Thyroid gland (tissue), 4 donors: Measurements from ENCODE around the gene RFX1. TPM values are rescaled to one million over a fixed set of nuclear protein-coding genes. Genes with fewer than 3 reads are reported as not detected.

ENCODE experiments used
- DNase-seq, 2 donors: peaks; one replicate each; pipeline ENCODE4 v3.0.0-alpha.2; 2019
- H3K27ac ChIP-seq, 3 donors: fragments of 200-600 bp; sonication (generic); 1 replicate in 2 of 3; 2 replicates in 1 of 3; pipeline ENCODE4 v1.5.1; 2016 to 2019; ENCODE audit warnings: mild to moderate bottlenecking in 1 of 3, moderate library complexity in 1 of 3
- H3K27me3 ChIP-seq: fragments of 200-600 bp; sonication (generic); one replicate; pipeline ENCODE4 v1.5.1; 2019
- H3K36me3 ChIP-seq, 2 donors: fragments of 200-600 bp; sonication (generic); one replicate each; pipeline ENCODE4 v1.5.1; 2016 to 2019
- H3K4me1 ChIP-seq, 2 donors: fragments of 200-600 bp; sonication (generic); one replicate each; pipeline ENCODE4 v1.5.1; 2017 to 2019
- H3K4me3 ChIP-seq, 3 donors: fragments of 200-600 bp; sonication (generic); replicated peaks in 1 of 3; 1 replicate in 2 of 3; 2 replicates in 1 of 3; pipeline ENCODE4 v1.5.1; 2016; ENCODE audit warnings: mild to moderate bottlenecking in 1 of 3
- H3K9me3 ChIP-seq: fragments of 200-600 bp; sonication (generic); one replicate; pipeline ENCODE4 v1.5.1; 2017
- POLR2A ChIP-seq, 2 donors: fragments of 450-650 bp; IDR thresholded peaks; one replicate each; pipeline ENCODE4 v1.6.1; 2017; ENCODE audit warnings: antibody characterized with exemption in 2 of 2, mild to moderate bottlenecking in 2 of 2, moderate library complexity in 1 of 2
- WGBS, 2 donors: methylation state at CpG; one replicate each; pipeline ENCODE4 v1.1.5; 2017; 5-methylcytosine and 5-hydroxymethylcytosine counted together
- intact Hi-C: fragments of 100-400 bp; cut with DNase I; formaldehyde crosslinking; loops from one replicate; pipeline ENCODE4 v1.15.1; 2023
- total RNA-seq, 4 donors: library from RNA; depleted of rRNA; stranded (reverse); fragments of >200 nt; gene quantifications; one replicate each; pipeline ENCODE4 v1.2.3, GENCODE V29; 2016
- TF ChIP-seq, protein P1 (sequence below), 6 experiments: fragments of 200-600 bp in 3 of 6; fragments of 450-650 bp in 3 of 6; sonication (generic) in 3 of 6; IDR thresholded peaks; one replicate each; pipeline ENCODE4 v1.5.1; 2016 to 2019; ENCODE audit warnings: antibody characterized with exemption in 6 of 6, mild to moderate bottlenecking in 2 of 6, inconsistent platforms in 1 of 6, moderate library complexity in 1 of 6

Gene RFX1
- total RNA-seq, 4 donors from 2014 or later: 4.8 to 9.1 (median 9.1) TPM

GRCh38 chr19:14019100-14019499, 13.0 kb upstream of the RFX1 start:
- H3K36me3 ChIP-seq: no peaks in the 10 kb centered on the region
- intact Hi-C loops: no loop called here
- no peak for TF ChIP-seq POLR2A (IDR thresholded peaks at IDR 0.05)
- TF ChIP-seq, protein P1, sequence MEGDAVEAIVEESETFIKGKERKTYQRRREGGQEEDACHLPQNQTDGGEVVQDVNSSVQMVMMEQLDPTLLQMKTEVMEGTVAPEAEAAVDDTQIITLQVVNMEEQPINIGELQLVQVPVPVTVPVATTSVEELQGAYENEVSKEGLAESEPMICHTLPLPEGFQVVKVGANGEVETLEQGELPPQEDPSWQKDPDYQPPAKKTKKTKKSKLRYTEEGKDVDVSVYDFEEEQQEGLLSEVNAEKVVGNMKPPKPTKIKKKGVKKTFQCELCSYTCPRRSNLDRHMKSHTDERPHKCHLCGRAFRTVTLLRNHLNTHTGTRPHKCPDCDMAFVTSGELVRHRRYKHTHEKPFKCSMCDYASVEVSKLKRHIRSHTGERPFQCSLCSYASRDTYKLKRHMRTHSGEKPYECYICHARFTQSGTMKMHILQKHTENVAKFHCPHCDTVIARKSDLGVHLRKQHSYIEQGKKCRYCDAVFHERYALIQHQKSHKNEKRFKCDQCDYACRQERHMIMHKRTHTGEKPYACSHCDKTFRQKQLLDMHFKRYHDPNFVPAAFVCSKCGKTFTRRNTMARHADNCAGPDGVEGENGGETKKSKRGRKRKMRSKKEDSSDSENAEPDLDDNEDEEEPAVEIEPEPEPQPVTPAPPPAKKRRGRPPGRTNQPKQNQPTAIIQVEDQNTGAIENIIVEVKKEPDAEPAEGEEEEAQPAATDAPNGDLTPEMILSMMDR (IDR thresholded peaks at IDR 0.05): no peak
- 61 to 63% methylated on average over 6 of the region's 6 CpGs for WGBS, 2 donors
- no peak for DNase-seq
- peaks cover 0 to 4% of the 10 kb centered on the region in 2 donors for H3K4me1 ChIP-seq
- no peaks in the 10 kb centered on the region for H3K27me3 ChIP-seq
- no peak overlapping the region for H3K4me3 ChIP-seq
- no peak overlapping the region for H3K27ac ChIP-seq
- H3K9me3 ChIP-seq: no peaks in the 10 kb centered on the region

DNA sequence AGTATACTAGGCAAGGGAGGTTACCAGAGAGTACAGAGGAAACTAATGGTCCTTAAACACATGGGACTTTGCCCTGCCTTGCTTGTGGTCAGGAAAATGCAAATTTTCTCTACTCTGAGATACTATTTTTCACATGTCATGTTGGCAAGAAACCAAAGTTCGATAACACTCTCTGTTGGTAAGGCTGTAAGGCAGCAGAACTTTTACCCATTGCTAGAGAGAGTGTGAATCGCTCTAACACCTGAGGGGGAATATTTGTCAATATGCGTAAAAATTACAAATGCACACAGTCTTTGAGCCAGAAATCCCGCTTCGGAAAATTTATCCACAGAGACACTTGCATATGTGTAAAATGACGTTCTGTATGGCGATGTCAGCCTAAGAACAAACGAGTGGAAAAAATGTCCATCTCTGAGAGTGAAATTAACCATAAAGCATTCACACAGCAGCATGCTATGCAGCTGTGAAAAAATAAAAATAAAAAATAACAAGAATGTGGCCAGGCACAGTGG, 9.5 kb upstream of the RFX1 start:
- H3K27me3 ChIP-seq: no peaks in the 10 kb centered on the region
- TF ChIP-seq, protein P1 (IDR thresholded peaks at IDR 0.05): no peak
- TF ChIP-seq POLR2A (IDR thresholded peaks at IDR 0.05): no peak
- no peaks in the 10 kb centered on the region for H3K9me3 ChIP-seq
- WGBS, 2 donors: 77 to 81% methylated on average over 8 of the region's 8 CpGs
- H3K36me3 ChIP-seq: no peaks in the 10 kb centered on the region
- DNase-seq: no peak
- H3K4me3 ChIP-seq: no peak overlapping the region
- no peaks in the 10 kb centered on the region for H3K4me1 ChIP-seq
- no peak overlapping the region for H3K27ac ChIP-seq
- intact Hi-C loops: no loop called here

DNA sequence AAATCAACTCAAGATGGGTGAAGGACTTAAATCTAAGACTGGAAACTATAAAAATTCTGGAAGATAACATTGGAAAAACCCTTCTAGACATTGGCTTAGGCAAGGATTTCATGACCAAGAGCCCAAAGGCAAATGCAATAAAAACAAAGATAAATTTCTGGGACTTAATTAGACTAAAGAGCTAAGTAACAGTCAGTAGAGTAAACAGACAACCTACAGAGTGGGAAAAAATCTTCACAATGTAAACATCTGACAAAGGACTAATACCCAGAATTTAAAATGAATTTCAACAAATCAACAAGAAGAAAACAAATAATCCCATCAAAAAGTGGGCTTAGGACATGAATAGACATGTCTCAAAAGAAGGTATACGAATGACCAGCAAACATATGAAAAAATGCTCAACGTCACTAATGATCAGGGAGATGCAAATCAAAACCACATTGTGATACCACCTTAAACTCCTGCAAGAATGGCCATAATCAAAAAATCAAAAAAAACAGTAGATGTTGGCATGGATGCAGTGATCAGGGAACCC, 6.3 kb upstream of the RFX1 start:
- TF ChIP-seq POLR2A (IDR thresholded peaks at IDR 0.05): no peak
- TF ChIP-seq, protein P1 (IDR thresholded peaks at IDR 0.05): no peak
- H3K4me3 ChIP-seq: no peak overlapping the region
- intact Hi-C loops: no loop called here
- H3K36me3 ChIP-seq: no peaks in the 10 kb centered on the region
- no peak for DNase-seq
- no peaks in the 10 kb centered on the region for H3K27me3 ChIP-seq
- WGBS, 2 donors: 85 to 88% methylated on average over 2 of the region's 2 CpGs
- H3K4me1 ChIP-seq: no peaks in the 10 kb centered on the region
- no peaks in the 10 kb centered on the region for H3K9me3 ChIP-seq
- no peak overlapping the region for H3K27ac ChIP-seq

DNA sequence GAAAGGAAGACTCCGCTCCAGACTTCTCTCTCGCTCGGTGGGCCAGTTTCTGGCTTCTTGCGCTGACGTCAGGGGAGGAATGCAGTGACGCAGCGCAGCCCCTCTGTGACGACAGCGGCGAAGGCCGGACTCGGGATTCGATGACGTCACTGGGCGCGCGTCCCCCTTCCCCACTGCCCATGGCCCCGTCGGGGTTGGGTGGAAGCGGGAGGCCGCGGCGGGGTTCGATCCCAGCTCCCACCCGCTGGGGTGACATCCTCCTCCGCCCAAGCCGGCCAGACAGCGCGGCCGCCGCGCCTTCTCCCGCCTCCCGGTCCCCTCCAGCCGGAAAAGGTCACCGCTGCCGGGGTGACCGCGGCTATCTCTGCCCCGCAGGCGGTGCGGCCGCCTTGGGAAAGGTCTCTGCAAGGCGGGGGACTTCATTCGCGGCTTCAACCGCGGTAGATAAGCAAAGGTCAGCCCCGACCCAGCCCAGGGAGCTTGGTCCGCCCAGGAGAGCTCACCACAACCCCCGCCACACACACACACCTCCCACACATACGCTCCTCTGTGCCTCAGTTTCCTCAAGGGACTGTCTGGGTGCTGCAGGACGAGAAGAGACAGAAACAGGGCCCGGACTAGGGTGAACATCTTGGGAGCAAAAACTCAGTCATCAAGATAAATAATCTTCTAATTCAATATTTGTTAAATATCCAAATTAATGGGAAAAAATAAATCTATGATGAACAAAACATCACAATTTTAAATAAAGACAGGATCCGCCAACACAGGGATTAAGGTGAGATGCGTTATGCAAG, 844 bp upstream of the RFX1 start:
- 13 to 34% methylated on average over 10 to 37 of the region's 56 CpGs for WGBS, 2 donors
- DNase-seq: no peak
- intact Hi-C loops: no loop called here
- Histone ChIP-seq H3K27me3 (no peaks in the 10 kb centered on the region), H3K36me3 (no peaks in the 10 kb centered on the region), H3K27ac (peak overlapping the region; percentile 98), H3K4me3 (peak overlapping the region; percentile 50 to 77 (median 55)), H3K4me1 (peaks cover 32 to 35% of the 10 kb centered on the region in 2 donors), H3K9me3 (no peaks in the 10 kb centered on the region)
- TF ChIP-seq POLR2A (IDR thresholded peaks at IDR 0.05): peak in 1 of 2 donors; percentile 49
- TF ChIP-seq, protein P1 (IDR thresholded peaks at IDR 0.05): peak in 2 of 6 experiments; percentile 10 to 36
